GM12892 (cell line): ENCODE data around the gene RBP7.
"Not testable (repeated sequence)": the region's sequence is repeated elsewhere in the genome, so short reads cannot be mapped to it uniquely, and the experiment has no call there.

Source experiments
- POLR2A ChIP-seq: IDR thresholded peaks from 2 replicates; pipeline ENCODE4 v1.6.1; 2011; ENCODE audit warnings: low read depth, low read length, control low read depth
- POLR2AphosphoS5 ChIP-seq: IDR thresholded peaks from 2 replicates; pipeline ENCODE4 v1.6.1; 2011; ENCODE audit warnings: low read depth, low read length, control low read depth

GRCh38 chr1:10020678-10021077 lies 23.6 kb downstream of the RBP7 start:
- not testable (repeated sequence) for TF ChIP-seq POLR2A, POLR2AphosphoS5
